GM19193 (cell line): ENCODE data around the gene SGTB.

Experiments
- POLR2A ChIP-seq: IDR thresholded peaks from 4 replicates; pipeline ENCODE4 v1.6.1; 2011; ENCODE audit not compliant: insufficient read depth, insufficient read length; ENCODE audit errors: extremely low read depth

SGTB gene

GRCh38 chr5:65721720-65722574 is at the start of gene SGTB, which contains the start of gene NLN:
Gene SGTB (minus strand): TSS chr5:65722109. CDS start chr5:65720807, 1,302 bp downstream.
Gene NLN (plus strand): TSS chr5:65722205. CDS start chr5:65722374, 169 bp downstream.
- TF ChIP-seq POLR2A, result no peak

- no peak for TF ChIP-seq POLR2A
Measured at GRCh38 chr5:65771266-65771665, 49.4 kb upstream of the SGTB start.

GRCh38 chr5:65769539-65769938 is 47.6 kb upstream of the SGTB start:
- no peak for TF ChIP-seq POLR2A

GRCh38 chr5:65768723-65769346 is 46.9 kb upstream of the SGTB start:
- no peak for TF ChIP-seq POLR2A

- TF ChIP-seq POLR2A, result no peak
Measured at GRCh38 chr5:65767565-65767964, 45.7 kb upstream of the SGTB start.

GRCh38 chr5:65766781-65767180 is 44.9 kb upstream of the SGTB start:
- no peak for TF ChIP-seq POLR2A

GRCh38 chr5:65766175-65766574 is 44.3 kb upstream of the SGTB start:
- TF ChIP-seq POLR2A, result no peak

GRCh38 chr5:65765582-65765981 is 43.7 kb upstream of the SGTB start:
- TF ChIP-seq POLR2A, result no peak

GRCh38 chr5:65762234-65762633 is 40.3 kb upstream of the SGTB start:
- TF ChIP-seq POLR2A, result no peak

GRCh38 chr5:65760504-65761275 is 38.8 kb upstream of the SGTB start:
- TF ChIP-seq POLR2A, result no peak

GRCh38 chr5:65758546-65759144 is 36.7 kb upstream of the SGTB start:
- TF ChIP-seq POLR2A, result no peak

GRCh38 chr5:65753189-65753588 is 31.3 kb upstream of the SGTB start:
- no peak for TF ChIP-seq POLR2A

GRCh38 chr5:65750938-65751337 is 29.0 kb upstream of the SGTB start:
- TF ChIP-seq POLR2A, result no peak

- no peak for TF ChIP-seq POLR2A
Measured at GRCh38 chr5:65749956-65750355, 28.0 kb upstream of the SGTB start.
